GM12865 (cell line): Measurements from ENCODE around the gene SSH2.
"Not testable (repeated sequence)": the region's sequence is repeated elsewhere in the genome, so short reads cannot be mapped to it uniquely, and the experiment has no call there.

Source experiments
- DNase-seq: peaks from one replicate; pipeline ENCODE4 v3.0.0; 2010; ENCODE audit warnings: low read depth
- H3K4me3 ChIP-seq: 2 replicates; pipeline ENCODE4 v1.5.1; 2011; ENCODE audit warnings: mild to moderate bottlenecking, low read depth, low read length, control low read depth
- TF ChIP-seq, protein P1 (sequence below): IDR thresholded peaks from 2 replicates; pipeline ENCODE4 v1.5.1; 2011; ENCODE audit warnings: low read length, control low read depth, low read depth, inconsistent platforms; ENCODE audit not compliant: insufficient read depth; ENCODE audit errors: missing control alignments

SSH2 gene

DNA sequence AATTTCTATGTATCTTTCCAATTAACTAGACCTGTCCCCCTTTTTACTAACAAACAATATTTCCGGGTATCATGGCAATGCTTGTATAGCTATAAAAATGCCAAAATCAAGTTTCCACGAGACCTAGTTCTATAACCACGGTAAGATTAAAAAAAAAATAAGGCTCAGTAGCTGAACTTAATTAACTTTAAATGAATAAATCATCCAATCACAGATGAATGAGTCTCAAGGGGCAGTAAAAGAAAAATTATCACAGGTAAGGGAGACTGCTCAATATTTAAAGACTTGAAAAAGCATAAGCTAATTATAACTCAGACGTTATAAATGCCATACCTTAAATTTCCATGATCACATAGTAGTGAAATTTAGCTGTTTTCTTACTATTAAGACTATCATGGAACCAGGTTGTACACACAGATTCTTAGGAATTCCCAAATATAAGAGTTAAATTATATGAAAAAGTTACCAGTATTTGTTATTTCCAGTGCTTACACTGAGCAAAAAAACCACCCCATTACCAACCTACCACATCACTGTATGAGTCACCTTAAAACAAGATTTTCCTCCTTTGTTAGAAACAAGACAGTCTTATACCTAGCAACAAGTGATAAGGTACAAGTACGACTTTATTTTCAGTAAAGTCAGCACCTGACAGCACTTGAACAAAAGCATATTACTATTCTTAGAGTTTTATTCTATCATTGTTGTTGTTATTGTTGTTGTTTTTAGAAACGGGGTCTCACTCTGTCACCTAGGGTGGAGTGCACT lies 20.6 kb downstream of the SSH2 start:
- no peak for DNase-seq
- TF ChIP-seq, protein P1, sequence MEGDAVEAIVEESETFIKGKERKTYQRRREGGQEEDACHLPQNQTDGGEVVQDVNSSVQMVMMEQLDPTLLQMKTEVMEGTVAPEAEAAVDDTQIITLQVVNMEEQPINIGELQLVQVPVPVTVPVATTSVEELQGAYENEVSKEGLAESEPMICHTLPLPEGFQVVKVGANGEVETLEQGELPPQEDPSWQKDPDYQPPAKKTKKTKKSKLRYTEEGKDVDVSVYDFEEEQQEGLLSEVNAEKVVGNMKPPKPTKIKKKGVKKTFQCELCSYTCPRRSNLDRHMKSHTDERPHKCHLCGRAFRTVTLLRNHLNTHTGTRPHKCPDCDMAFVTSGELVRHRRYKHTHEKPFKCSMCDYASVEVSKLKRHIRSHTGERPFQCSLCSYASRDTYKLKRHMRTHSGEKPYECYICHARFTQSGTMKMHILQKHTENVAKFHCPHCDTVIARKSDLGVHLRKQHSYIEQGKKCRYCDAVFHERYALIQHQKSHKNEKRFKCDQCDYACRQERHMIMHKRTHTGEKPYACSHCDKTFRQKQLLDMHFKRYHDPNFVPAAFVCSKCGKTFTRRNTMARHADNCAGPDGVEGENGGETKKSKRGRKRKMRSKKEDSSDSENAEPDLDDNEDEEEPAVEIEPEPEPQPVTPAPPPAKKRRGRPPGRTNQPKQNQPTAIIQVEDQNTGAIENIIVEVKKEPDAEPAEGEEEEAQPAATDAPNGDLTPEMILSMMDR = no peak
- H3K4me3 ChIP-seq = no peak overlapping the region

DNA sequence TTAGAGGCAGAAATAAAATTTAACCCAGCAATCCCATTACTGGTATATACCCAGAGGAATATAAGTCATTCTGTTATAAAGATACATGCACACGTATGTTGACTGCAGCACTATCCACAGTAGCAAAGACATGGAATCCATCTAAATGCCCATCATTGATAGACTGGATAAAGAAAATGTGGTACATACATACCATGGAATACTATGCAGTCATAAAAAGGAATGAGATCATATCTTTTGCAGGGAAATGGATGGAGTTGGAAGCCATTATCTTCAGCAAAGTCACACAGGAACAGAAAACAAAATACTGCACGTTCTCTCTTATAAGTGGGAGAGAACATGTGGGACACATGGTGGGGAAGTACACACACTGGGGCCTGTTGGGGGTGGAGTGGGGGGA lies 23.1 kb downstream of the SSH2 start:
- DNase-seq = no peak
- H3K4me3 ChIP-seq = no peak overlapping the region
- TF ChIP-seq, protein P1 = no peak

DNA sequence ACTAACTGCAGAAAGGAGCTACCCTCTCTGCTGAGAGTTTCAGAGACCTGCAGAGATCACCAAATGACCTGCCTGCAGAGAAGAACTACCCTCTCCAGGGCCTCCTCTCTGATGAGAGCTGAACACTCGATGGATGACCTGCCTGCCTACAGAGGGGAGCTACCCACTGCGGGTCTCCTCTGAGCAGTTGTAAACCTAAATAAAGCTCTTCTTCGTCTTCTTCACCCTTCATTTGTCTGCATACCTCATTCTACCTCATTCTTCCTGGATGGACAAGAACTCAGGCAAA lies 24.2 kb downstream of the SSH2 start:
- H3K4me3 ChIP-seq = no peak overlapping the region
- DNase-seq = no peak
- TF ChIP-seq, protein P1 = no peak

DNA sequence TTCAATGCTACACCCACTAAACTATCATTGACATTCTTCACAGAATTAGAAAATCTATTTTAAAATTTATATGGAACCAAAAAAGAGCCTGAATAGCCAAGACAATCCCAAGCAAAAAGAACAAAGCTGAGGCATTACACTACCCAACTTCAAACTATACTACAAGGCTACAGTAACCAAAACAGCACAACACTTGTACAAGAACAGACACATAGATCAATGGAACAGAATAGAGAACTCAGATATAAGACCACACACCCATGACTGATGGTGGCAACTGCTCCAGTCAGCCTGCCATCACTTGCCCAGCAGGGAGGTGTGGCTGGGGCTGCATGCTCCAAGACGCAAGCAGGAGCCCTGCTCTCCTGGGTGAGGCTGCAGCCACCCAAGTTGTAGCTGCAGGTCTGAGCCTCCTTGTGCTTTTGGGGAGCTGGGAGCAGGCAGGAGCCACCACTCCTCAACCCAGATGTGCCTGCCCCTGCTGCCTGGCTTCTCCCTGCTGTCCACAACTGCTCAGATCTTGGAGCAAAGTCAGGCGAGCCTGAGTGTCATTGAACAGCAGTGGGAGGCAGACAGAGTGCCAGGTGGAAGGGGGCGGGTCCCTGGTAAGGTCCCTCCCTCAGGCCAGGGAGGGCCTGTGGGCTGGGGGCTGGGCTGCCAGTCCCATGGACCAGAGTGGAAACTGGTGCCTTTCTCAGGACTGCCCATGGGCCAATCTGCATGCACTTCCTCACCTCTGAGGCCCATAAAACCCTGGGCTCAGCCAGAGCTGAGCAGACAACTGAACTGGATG lies 24.7 kb downstream of the SSH2 start:
- TF ChIP-seq, protein P1 = no peak
- no peak for DNase-seq
- no peak overlapping the region for H3K4me3 ChIP-seq

DNA sequence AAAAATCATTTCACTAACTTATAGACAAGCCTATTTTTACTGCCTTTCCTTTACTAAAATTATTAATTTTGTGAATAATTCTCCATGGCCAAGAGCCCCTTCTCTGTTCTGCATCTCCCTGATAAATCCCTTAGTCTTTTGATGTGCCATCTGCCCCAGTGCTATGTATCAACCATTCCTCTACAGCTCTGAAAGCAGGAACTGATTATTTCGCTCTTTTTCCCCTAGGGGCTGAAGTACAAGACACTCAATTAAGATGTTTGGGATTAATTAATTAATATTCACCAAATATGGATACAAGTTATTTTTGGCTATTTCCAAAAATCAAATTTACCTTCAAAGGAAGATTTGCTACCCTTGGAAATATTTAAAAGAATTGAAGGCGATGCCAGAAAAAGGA lies 26.6 kb downstream of the SSH2 start:
- no peak for DNase-seq
- no peak overlapping the region for H3K4me3 ChIP-seq
- TF ChIP-seq, protein P1 = no peak

DNA sequence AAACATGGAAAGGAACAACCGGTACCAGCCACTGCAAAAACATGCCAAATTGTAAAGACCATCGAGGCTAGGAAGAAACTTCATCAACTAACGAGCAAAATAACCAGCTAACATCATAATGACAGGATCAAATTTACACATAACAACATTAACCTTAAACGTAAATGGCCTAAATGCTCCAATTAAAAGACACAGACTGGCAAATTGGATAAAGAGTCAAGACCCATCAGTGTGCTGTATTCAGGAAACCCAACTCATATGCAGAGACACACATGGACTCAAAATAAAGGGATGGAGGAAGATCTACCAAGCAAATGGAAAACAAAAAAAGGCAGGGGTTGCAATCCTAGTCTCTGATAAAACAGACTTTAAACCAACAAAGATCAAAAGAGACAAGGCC lies 32.9 kb downstream of the SSH2 start:
- not testable (repeated sequence) for DNase-seq, H3K4me3 ChIP-seq

DNA sequence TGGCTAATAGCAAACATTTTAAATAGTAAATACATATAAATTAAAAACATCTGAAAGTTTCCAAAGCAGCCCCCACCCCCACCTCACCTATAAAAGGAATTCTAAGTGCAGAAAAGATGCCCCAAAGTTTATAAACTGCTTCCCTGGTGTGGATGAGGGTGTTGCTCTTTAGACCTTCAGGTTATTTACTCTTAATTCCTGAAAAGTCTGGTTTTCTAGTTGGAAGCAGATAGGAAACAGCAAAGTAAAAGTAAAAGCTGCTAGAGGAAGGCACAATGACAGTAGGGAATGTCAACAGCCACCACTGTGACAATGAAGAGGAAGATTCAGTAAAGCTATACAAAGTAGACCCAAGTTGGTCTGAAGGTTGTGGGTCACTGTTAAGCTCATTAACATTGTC lies 37.8 kb downstream of the SSH2 start:
- DNase-seq = no peak
- TF ChIP-seq, protein P1 = no peak
- H3K4me3 ChIP-seq = no peak overlapping the region
